Measurements from ENCODE around the gene ACSL5.

DNA sequence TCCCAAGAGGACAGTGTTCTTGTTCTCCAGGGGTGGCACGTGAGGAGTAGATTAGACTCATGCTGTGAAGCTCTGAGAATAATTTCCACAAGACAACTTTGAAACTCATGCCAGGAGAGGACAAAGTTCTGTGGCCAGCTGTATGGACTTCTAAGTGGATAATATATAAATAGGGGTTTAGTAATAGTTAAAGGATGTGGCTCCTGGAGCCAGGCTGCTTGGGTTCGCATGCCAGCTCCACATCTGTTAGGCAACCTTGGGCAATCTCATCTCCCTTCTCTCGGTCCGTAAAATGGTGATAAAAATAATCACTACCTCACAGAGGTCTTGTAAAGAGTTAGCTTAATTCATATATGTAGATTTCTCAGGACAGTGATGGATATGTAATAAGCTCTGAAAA is 35.8 kb downstream of the ACSL5 start:
- TF ChIP-seq POLR2A (IDR thresholded peaks at IDR 0.05; ENCODE audit: low read length) (no peak), GATA1 (IDR thresholded peaks at IDR 0.05; ENCODE audit: low read depth, low read length) (no peak)

All from erythroblast (primary cell).